Stimulated activated CD4-positive, alpha-beta T cell treated with anti-CD3 and anti-CD28 coated beads, Interleukin-4, amount 100 ng/mL, for 1 hour (primary cell): ENCODE results near the gene CDIP1.
A peak's percentile ranks its signal among the peaks of the same experiment; 100 is the strongest.

ENCODE experiments used
- DNase-seq: peaks from one replicate; pipeline ENCODE4 v3.0.0-alpha.2; 2020

Gene CDIP1

DNA sequence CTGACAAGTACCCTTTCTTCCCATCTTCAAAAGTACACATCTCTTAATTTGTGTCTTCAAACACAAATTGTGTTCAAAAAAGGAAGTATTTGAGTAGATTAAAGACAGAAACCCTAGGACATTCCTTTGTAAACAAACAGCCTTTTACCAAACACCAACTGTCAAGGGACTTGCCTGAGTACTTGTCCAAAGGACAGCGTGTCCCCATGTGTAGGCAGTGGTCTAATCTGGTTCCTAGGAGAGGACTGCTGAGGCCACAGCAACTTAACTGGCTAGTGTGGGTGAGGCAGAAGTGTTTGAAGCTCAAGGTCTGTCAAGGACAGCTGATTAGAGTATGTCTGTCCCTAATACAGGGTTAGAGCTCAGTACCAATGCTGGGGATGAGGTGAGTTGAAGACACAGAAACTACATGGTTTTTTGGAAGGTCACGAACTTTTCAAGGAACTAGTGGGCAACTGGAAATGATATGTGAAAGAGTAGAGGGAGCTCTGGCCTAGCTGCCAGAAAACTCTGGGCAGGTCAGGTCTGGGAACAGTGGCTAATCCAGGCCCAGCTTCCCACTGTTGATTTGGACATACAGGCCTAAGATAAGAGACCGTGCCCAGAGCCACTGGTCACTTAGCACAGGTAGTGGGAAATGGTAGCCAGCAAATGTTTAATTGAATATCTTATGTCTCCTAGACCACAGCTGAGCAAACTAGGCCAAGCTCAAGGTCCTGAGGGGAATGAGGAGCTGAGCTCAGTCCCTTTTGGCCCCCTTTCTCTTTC, 52.3 kb downstream of the CDIP1 start:
- no peak for DNase-seq

DNA sequence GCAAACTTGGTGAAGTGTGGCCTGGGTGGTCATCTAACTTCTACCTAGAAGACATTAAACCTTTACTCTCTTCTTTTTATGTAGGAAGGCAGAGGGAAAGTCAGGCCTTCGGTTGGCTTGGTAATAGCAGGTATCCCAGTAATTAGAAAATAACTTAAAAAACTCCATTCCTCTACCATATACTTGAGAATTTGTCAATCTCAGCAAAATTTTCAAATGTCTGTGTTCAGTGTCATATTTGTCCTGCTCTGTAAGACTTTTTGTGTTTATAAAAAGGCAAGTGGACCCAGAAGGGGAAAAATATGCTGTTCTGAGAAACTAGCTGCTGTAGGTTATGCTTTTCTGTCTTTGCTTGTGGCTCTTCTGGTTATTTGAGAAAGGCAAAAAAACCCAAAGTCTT, 56.6 kb downstream of the CDIP1 start:
- DNase-seq = no peak

DNA sequence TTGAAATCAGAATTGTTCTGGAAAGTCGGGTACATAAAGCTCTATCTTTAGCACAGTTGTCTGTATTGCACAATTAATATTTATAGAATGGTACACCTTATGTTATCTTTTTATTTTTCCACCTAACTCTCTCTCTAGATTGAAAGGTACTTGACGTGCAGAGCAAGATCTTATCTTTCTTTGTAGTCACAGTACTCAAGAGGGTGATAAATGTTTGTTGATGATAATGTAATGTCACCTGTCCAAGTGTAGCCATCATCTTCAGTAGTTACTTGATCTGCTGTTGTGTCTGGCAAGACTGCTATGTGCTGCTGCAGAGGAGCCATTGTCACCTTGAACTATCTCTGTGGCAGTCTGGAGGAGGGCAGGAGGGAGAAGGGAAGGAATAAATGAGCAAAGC, 57.0 kb downstream of the CDIP1 start:
- no peak for DNase-seq

DNA sequence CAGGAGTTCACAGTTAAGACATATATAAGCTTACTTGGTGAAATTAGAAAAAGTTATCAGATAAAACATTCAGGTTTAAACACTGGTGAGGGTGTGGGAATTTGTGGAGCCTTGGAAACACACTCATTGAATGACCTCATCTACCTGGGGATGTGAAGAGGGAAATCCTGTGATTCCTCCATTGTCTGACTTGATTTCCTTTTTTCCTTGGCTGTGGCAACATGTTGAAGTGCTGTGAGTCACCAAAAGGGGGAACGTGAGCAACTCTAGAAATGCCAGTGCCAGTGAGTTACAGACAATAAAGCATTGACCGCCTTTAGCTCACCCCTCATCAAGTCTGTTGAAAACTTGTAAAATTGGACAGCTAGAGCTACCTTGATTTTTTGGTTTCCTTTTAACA, 60.6 kb downstream of the CDIP1 start:
- no peak for DNase-seq

DNA sequence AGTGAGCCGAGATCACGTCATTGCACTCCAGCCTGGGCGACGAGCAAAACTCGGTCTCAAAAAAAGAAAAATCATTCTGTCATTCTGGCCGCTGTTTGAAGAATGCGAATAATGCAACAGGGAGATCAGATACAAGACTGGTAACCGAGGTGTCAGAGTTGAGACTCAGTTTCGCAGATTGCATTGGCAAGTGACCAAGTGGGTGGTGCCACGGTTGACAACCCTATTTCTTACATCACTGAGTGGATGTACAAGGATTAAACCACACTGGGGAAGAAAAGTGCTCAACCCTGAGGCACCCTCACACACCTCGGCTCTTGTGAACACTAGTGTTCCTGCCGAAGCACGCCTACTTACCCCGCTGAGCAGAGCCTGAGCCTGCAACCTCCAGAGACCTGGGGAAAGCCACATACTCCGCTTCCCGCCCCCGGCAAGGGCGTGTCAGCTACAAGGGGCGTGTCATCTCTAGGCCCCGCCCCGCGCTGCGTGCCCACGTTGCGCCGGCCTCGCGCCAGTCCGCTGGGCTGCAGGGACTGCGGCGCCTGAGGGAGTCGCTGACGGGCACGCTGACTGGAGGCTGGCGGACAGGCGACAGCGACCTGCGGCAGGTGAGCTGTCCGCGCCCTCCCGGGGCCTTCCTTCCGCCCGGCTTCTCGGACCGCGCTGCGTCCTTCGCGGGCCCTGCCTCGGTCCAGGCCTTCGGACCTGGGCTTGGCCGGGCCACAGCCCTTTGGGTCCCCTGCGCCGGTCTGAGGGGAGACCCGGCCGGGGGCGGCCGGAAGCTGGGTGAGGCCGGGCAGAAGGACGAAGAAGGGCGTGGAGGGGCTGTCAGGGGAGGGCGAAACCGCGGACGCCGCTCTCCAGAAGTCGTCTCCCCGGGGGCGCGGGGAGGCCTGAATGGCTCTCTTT, 62.4 kb downstream of the CDIP1 start, which contains the start of gene HMOX2:
TSS of gene HMOX2 (plus strand) at position 519 of the 909 bp plus-strand sequence. CDS start 29,127 bp downstream, outside the sequence.
- DNase-seq = peak; percentile 92

DNA sequence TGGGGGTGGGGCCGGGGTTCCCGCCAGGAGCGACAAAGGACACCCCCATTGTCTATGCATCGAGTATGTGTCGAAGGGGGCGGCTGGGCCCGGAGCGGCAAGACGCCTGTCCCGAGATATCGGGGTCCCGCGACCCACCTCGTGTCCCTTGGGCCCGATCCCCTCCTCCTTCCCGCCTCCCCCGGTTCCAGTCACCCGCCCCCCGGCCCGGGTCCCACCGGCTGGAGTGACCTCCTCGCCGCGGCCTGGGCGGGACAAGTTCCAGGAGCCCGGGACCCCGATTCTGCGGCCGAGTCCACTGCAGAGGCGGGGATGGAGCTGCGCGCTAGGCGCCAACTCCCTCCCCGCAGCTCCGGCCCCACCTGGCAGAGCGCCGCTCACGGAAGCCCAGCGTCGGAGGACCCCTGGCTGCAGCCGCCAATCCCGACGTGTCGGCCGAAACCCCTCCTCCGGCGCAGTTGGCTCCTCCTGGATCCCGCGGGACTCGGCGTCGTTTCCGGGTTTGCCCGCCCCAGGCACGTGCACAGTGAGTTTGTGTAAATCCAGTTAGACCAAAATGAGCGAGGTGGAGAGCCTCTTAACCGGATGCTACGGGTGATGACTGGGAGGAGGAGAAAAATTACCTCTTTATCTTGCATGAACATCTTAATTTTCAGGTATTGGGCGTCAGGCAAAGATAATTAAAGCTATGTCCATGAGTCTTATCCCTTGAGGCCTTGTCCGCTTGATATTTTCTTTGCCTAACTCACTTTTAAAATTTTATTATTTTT, 64.2 kb downstream of the CDIP1 start, which contains the start of gene NMRAL1:
TSS of gene NMRAL1 (minus strand) at position 434 of the 770 bp plus-strand sequence. CDS start 493 bp downstream, outside the sequence.
- peak; percentile 84 for DNase-seq

DNA sequence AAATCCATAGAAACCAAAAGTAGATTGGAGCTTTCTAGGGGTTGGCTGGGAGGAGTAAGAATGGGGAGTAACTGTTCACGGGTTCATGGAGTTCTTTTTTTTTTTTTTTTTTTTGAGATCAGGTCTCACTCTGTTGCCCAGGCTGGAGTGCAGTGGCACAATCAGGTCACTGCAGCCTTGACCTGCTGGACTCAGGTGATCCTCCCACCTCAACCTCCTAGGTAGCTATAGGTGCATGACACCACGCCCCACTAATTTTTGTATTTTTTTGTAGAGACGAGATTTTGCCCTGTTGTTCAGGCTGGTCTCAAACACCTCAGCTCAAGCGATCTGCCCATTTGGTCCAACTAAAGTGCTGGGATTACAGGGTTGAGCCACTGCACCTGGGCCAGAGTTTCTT, 65.7 kb downstream of the CDIP1 start:
- DNase-seq = no peak

DNA sequence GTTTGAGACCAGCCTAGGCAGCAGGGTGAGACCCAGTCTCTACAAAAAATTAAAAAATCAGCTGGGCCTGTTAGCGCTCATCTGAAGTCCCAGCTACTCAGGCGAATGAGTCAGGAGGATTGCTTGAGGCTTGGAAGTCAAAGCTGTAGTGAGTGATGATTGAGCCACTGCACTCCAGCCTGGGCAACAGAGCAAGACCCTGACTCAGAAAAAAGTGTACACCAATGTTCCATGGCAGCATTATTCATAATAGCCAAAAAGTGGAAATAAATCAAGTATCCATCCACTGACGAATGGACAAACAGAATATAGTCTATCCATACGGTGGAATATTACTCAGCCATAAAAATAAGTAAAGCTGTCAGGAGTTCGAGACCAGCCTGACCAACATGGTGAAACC, 66.7 kb downstream of the CDIP1 start:
- DNase-seq = no peak

DNA sequence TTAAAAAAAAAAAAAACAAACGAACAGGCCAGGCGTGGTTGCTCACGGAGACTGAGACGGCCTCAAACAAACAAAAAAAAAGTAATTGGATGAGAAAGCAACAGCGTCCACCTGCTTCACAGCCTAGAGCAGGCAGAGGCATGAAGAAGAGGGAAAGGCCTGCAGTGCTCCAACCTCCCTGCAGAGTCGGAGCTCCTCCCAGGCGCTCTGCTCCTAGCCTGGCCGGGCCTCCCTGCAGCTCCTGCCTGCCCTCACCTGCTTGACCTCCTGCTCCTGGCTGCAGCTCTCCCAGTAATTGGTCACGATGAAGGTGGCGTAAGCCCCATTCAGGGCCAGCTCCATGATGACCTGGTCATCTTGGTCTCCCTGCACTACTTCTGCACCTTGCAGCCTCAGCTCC, 69.6 kb downstream of the CDIP1 start:
- no peak for DNase-seq

DNA sequence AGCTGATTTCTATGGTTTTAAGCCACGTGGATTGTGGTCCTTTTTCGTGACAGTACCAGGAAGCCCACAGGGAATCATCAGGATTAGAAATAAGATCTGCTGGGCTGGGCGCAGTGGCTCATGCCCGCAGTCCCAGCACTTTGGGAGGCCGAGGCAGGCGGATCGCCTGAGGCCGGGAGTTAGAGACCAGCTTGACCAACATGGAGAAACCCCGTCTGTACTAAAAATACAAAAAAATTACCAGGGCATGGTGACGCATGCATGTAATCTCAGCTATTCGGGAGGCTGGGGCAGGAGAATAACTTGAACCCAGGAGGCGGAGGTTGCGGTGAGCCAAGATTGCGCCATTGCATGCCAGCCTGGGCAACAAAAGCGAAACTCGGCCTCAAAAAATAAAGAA, 70.7 kb downstream of the CDIP1 start:
- no peak for DNase-seq

DNA sequence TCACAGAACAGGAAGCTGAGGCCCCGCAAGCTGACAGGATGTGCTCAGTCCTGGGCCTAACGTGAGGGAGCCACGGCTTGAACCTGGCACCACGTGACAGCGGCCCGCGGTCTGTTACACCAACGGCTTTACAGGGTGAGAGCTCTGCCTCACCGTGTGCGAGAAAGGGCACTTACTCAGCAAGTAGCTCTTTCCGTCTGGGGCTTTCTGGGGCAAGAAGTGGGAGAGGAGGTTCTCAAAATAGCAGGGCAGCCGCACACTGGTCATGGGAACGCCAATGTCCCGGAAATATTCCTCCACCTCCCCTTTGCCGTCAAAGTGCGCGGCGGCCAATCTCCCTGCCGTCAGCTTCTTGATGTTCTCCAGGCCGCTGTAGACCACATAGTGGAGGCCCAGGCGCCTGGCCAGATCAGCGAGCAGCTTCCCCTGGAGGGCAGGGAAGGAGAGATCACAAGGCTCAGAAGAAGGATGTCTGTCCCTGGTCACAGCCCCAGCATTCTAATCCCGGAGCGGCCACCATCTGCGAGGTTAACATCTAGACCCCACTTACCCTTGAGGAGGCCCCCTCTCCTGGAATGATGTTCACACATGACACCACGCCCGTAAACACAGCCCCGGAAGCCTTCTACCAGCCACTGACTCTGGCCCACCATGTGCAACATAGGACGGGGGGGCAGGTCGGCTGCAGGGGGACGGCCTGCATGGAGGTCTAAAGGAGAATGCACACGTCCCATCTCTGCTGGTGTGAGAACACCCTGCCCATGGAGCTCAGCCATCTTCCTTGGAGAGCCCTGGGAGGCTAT, 72.4 kb downstream of the CDIP1 start:
- peak; percentile 42 for DNase-seq

DNA sequence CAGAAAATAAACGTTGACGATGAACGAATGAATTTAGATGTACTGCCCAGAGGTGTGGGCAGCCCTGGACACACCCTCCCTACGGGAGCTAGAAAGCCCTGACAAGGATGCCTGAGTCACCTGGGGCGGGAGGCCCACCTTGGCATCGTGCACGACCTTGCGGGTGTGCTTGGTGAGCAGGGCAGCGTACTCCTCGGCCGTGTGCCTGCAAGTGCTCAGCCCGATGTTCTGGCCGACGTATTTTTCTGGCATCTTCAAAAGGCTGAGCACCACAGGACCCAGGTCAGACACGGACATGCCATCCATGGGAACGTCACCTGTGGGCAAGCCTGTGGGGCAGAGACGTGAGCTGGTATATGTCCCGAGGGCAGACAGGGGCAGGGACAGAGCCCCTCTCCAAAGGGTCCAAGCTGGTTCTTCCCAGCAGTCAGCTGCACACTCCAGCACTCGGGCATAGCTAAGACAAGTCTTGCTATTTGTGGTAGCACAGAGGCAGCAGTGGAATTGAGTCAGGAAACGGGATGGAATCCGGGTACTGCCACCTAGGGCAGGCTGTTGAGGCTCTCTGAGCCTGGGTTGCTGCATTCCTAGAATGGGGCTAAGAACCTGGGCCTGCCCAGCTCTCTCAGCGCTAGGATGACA, 74.9 kb downstream of the CDIP1 start:
- DNase-seq = no peak

DNA sequence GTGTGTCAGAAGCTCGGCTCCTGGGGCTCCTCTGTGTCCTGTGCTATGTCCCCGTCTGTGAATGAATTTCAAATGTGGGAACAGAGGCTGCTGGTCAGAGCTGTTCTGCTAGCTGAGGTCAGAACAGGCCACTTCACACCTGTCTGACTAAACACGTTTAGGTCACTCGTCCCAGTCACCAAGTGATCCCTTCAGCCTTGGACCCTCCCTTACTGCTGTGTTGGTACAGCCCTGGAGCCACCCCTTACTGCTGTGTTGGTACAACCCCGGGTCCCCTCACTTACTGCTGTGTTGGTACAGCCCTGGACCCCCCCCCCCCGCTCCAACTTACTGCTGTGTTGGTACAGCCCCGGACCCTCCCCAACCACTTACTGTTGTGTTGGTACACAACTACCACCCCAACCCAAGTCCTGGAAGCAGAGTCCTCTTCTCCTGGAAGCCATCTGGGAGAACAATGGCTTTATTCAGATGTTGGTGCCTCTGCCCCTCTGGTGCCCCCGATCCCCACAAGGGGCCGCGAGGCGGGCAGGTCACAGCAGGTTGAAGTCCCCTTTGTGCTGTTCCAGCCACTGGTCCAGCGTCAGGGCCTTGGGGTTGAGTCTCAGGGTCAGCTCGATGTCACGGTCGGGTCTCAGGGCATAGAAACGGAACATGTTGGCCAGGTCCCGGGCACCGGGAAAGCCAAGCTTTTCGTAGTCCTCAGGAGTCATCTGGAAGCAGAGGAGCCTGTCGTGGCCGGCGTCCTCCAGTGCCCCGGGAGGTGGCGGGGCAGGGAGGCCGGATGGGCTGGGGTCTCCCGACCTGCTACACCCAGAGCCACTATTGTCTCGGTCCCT, 77.1 kb downstream of the CDIP1 start:
- DNase-seq = no peak

DNA sequence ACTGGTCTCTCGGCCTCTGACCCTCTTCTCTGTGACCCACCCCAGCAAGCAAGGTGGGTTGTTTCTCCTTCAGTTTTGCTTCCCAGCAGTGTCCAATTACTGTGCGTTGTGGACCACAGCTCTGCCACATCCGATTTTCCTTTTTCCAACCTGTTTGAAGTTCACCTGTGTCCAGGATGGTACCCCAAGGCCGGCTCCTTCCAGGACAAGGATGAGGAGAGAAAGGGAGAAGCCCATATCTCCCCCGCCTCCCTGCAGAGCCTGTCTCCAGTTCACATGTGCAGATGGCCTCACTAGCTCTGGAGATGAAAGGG, 77.7 kb downstream of the CDIP1 start:
- DNase-seq = no peak
